OCI-LY7 (cell line): ENCODE data around the gene XIRP2. TPM values are rescaled to one million over a fixed set of nuclear protein-coding genes. Genes with fewer than 3 reads are reported as not detected.

Source experiments
- BruUV-seq: library from RNA; stranded (reverse); fragments of 400-500 nt; replicated peaks from 2 replicates; lab custom pipeline; 2021; lab: Mats Ljungman, UMichigan
- CTCF ChIA-PET: fragments of 300-600 bp; sonication (Branson Sonifier 250); formaldehyde crosslinking; loops from one replicate; lab custom pipeline; 2022; ENCODE audit warnings: antibody characterized with exemption; ENCODE audit not compliant: unreplicated experiment; lab: Charles Lee
- POLR2A ChIA-PET: fragments of 300-600 bp; sonication (Branson Sonifier 250); formaldehyde crosslinking; loops from one replicate; lab custom pipeline; 2022; ENCODE audit warnings: antibody characterized with exemption; lab: Charles Lee
- DNase-seq: peaks from one replicate; pipeline ENCODE4 v3.0.0-alpha.2; 2015; ENCODE audit warnings: low spot score
- H2AFZ ChIP-seq: fragments of 200-600 bp; sonication (generic), shearing (Covaris generic); 2 replicates; pipeline ENCODE4 v1.6.1; 2014; ENCODE audit warnings: mild to moderate bottlenecking, antibody characterized with exemption, low read length, moderate library complexity
- H3K27ac ChIP-seq: fragments of 200-600 bp; sonication (generic); 2 replicates; pipeline ENCODE4 v1.5.1; 2014; ENCODE audit warnings: mixed run types, low read depth, mild to moderate bottlenecking, moderate library complexity, low read length, inconsistent platforms; ENCODE audit not compliant: poor library complexity, severe bottlenecking
- H3K36me3 ChIP-seq: fragments of 200-600 bp; sonication (generic); 2 replicates; pipeline ENCODE4 v1.6.1; 2014; ENCODE audit warnings: mild to moderate bottlenecking, antibody characterized with exemption, low read length, moderate library complexity, mixed read lengths; ENCODE audit not compliant: insufficient read depth
- H3K4me1 ChIP-seq: fragments of 200-600 bp; sonication (generic); 2 replicates; pipeline ENCODE4 v1.5.1; 2014; ENCODE audit warnings: mild to moderate bottlenecking, low read length; ENCODE audit not compliant: insufficient read depth, poor library complexity, severe bottlenecking
- H3K4me2 ChIP-seq: fragments of 200-600 bp; sonication (generic); 2 replicates; pipeline ENCODE4 v1.6.1; 2014; ENCODE audit warnings: mild to moderate bottlenecking, low read length
- H3K4me3 ChIP-seq: fragments of 200-600 bp; sonication (generic); 2 replicates; pipeline ENCODE4 v1.5.1; 2014; ENCODE audit warnings: mild to moderate bottlenecking, low read depth, low read length; ENCODE audit not compliant: poor library complexity, severe bottlenecking
- H3K79me2 ChIP-seq: fragments of 200-600 bp; sonication (generic); 2 replicates; pipeline ENCODE4 v1.6.1; 2016; ENCODE audit warnings: low read depth, mild to moderate bottlenecking, low read length, moderate library complexity, mixed read lengths; ENCODE audit not compliant: insufficient read depth
- H3K9me2 ChIP-seq: fragments of 200-600 bp; sonication (generic); 2 replicates; pipeline ENCODE4 v1.6.1; 2016; ENCODE audit warnings: mild to moderate bottlenecking, low read length, mixed read lengths; ENCODE audit not compliant: insufficient read depth
- H3K9me3 ChIP-seq: fragments of 200-600 bp; sonication (generic); 2 replicates; pipeline ENCODE4 v1.6.1; 2014; ENCODE audit warnings: mild to moderate bottlenecking, mixed run types, low read length, mixed read lengths
- H4K20me1 ChIP-seq: fragments of 200-600 bp; sonication (generic); 2 replicates; pipeline ENCODE4 v1.6.1; 2014; ENCODE audit warnings: mild to moderate bottlenecking, antibody characterized with exemption, low read length, moderate library complexity, mixed read lengths; ENCODE audit not compliant: insufficient read depth
- CTCF ChIP-seq: fragments of 200-600 bp; sonication (generic); conservative IDR thresholded peaks from 2 replicates; pipeline ENCODE4 v1.5.1; 2014; ENCODE audit warnings: mild to moderate bottlenecking, antibody characterized with exemption, low read length, moderate library complexity, mixed read lengths
- EZH2phosphoT487 ChIP-seq: fragments of 200-600 bp; sonication (generic); IDR thresholded peaks from 2 replicates; pipeline ENCODE4 v1.6.1; 2018; ENCODE audit warnings: low read depth, borderline replicate concordance, mild to moderate bottlenecking, mixed run types, antibody characterized with exemption, low read length, moderate library complexity, mixed read lengths
- intact Hi-C: fragments of 100-400 bp; cut with micrococcal nuclease; formaldehyde crosslinking; loops from one replicate; pipeline ENCODE4 v1.10.0; 2022; ENCODE audit not compliant: unreplicated experiment
- total RNA-seq, 2 experiments: library from RNA; depleted of rRNA in 1 of 2; stranded (reverse); fragments of >200 nt in 1 of 2; shearing (Covaris generic) in 1 of 2; gene quantifications; 2 replicates each; pipeline ENCODE4 v1.2.3, GENCODE V29; 2014 to 2022

Gene XIRP2
- total RNA-seq, 2 experiments from 2014 or later = not detected

DNA sequence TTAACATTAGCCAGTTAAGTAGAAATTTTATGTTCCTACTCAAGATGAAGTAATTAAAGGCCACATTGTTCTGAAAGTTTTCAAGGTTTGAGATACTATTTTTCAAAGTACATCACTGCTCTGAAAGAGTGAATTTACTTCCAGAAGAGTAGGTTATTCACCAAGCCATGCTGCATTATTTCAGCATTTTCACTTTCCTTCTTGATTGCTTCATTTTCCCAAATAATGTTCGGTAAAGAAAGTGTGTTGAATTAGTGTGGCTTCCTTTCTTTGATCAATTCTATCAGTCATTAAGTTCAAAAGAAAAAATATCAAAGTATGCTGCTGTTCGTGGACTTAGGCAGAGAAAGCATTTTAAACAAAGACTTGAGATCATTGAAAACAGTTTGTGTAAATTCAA is 310.3 kb downstream of the XIRP2 start:
- ChIA-PET CTCF (no interaction called here), POLR2A (interaction anchor here (0.6 kb wide), 1 partner anchor 35 kb away, joined by 3 read pairs; no protein-coding TSS in a partner anchor)
- Histone ChIP-seq H3K9me2 (no peaks in the 10 kb centered on the region), H3K4me3 (no peak overlapping the region), H3K79me2 (no peaks in the 10 kb centered on the region), H3K36me3 (no peaks in the 10 kb centered on the region), H3K4me2 (no peak overlapping the region), H3K4me1 (no peaks in the 10 kb centered on the region), H4K20me1 (no peaks in the 10 kb centered on the region), H2AFZ (no peak overlapping the region), H3K9me3 (no peaks in the 10 kb centered on the region), H3K27ac (no peak overlapping the region)
- BruUV-seq = no TSS peak
- TF ChIP-seq EZH2phosphoT487 = no peak
- TF ChIP-seq CTCF = no peak
- no peak for DNase-seq
- intact Hi-C loops = no loop called here

DNA sequence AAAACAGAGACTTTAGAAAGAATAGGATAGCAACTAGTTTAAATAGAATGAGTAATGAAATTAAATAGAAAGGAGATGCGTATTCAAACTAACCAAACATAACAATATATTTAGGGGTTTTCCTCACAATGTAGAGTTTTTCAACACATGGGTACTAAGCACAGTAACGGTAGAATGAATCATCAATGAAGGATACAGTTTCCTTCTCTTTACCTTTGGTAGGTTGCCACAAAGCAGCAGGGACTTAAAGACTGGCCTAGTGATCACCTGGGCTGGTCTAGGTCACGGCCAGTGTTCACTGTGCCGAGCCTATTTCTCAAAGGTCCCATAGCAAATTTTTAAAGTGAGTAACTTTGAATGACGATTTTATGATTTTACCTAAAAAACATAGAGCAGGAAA is 311.7 kb downstream of the XIRP2 start:
- no peak for DNase-seq
- no peaks in the 10 kb centered on the region for H3K9me3 ChIP-seq
- no peaks in the 10 kb centered on the region for H4K20me1 ChIP-seq
- H3K27ac ChIP-seq = no peak overlapping the region
- no peak overlapping the region for H3K4me2 ChIP-seq
- intact Hi-C loops = no loop called here
- ChIA-PET POLR2A (no interaction called here), CTCF (no interaction called here)
- no peaks in the 10 kb centered on the region for H3K36me3 ChIP-seq
- no peak overlapping the region for H3K4me3 ChIP-seq
- H3K9me2 ChIP-seq = no peaks in the 10 kb centered on the region
- no peaks in the 10 kb centered on the region for H3K79me2 ChIP-seq
- no peak for TF ChIP-seq EZH2phosphoT487
- no peak for TF ChIP-seq CTCF
- no peaks in the 10 kb centered on the region for H3K4me1 ChIP-seq
- H2AFZ ChIP-seq = no peak overlapping the region
- BruUV-seq = no TSS peak

GRCh38 chr2:167209784-167210183 is 321.5 kb downstream of the XIRP2 start:
- CTCF ChIA-PET = no interaction called here
- Histone ChIP-seq H3K4me2 (no peak overlapping the region), H3K79me2 (no peaks in the 10 kb centered on the region), H3K36me3 (no peaks in the 10 kb centered on the region), H3K4me1 (no peaks in the 10 kb centered on the region), H3K4me3 (no peak overlapping the region), H2AFZ (no peak overlapping the region), H4K20me1 (no peaks in the 10 kb centered on the region), H3K9me3 (no peaks in the 10 kb centered on the region), H3K27ac (no peak overlapping the region), H3K9me2 (no peaks in the 10 kb centered on the region)
- no TSS peak for BruUV-seq
- POLR2A ChIA-PET = interaction anchor here (1.1 kb wide), 1 partner anchor 9 kb away, joined by 3 read pairs; no protein-coding TSS in a partner anchor
- intact Hi-C loops = no loop called here
- TF ChIP-seq CTCF (no peak), EZH2phosphoT487 (no peak)
- DNase-seq = no peak
